Measurements from ENCODE around the gene TSC22D1. TPM values are rescaled to one million over a fixed set of nuclear protein-coding genes. Genes with fewer than 3 reads are reported as not detected.

The TSC22D1 gene
- total RNA-seq, 2 donors from 2014 or later = 30.7 to 50.1 TPM

GRCh38 chr13:44429311-44429710 lies 146.8 kb downstream of the TSC22D1 start:
- WGBS, 2 donors = 66 to 67% methylated on average over 2 of the region's 2 CpGs
- no peak for TF ChIP-seq POLR2A (IDR thresholded peaks at IDR 0.05)
- TF ChIP-seq CTCF (IDR thresholded peaks at IDR 0.05) = no peak
- intact Hi-C loops (cut with DNase I) = no loop called here
- Histone ChIP-seq H3K36me3 (replicated peaks in 1 of 2; ENCODE audit: insufficient read depth in 1 of 2, low read depth in 2 of 2) (no peaks in the 10 kb centered on the region), H3K27me3 (no peaks in the 10 kb centered on the region), H3K4me1 (peaks cover 14% of the 10 kb centered on the region), H3K9me3 (no peaks in the 10 kb centered on the region), H3K27ac (no peak overlapping the region), H3K4me3 (no peak overlapping the region)
- DNase-seq (no peak), ATAC-seq (no peak)

GRCh38 chr13:44426461-44426860 lies 149.7 kb downstream of the TSC22D1 start:
- Histone ChIP-seq H3K27me3 (no peaks in the 10 kb centered on the region), H3K27ac (no peak overlapping the region), H3K36me3 (replicated peaks in 1 of 2; ENCODE audit: insufficient read depth in 1 of 2, low read depth in 2 of 2) (no peaks in the 10 kb centered on the region), H3K4me1 (peaks cover 6% of the 10 kb centered on the region), H3K4me3 (no peak overlapping the region), H3K9me3 (no peaks in the 10 kb centered on the region)
- ATAC-seq (no peak), DNase-seq (no peak)
- intact Hi-C loops (cut with DNase I) = no loop called here
- WGBS, 2 donors = 41 to 54% methylated on average over 3 of the region's 3 CpGs
- TF ChIP-seq POLR2A (IDR thresholded peaks at IDR 0.05) (no peak), CTCF (IDR thresholded peaks at IDR 0.05) (no peak)

GRCh38 chr13:44425815-44426078 lies 150.4 kb downstream of the TSC22D1 start:
- 95 to 100% methylated on average over 2 of the region's 2 CpGs for WGBS, 2 donors

GRCh38 chr13:44425041-44425814 lies 150.9 kb downstream of the TSC22D1 start:
- H3K4me3 ChIP-seq = no peak overlapping the region
- no peaks in the 10 kb centered on the region for H3K4me1 ChIP-seq
- TF ChIP-seq CTCF (IDR thresholded peaks at IDR 0.05) (no peak), POLR2A (IDR thresholded peaks at IDR 0.05) (no peak)
- ATAC-seq (peak; percentile 18), DNase-seq (no peak)
- 50% methylated on average over 9 of the region's 9 CpGs for WGBS, 2 donors
- no peaks in the 10 kb centered on the region for H3K9me3 ChIP-seq
- H3K27ac ChIP-seq = no peak overlapping the region
- no peaks in the 10 kb centered on the region for H3K36me3 ChIP-seq (replicated peaks in 1 of 2; ENCODE audit: insufficient read depth in 1 of 2, low read depth in 2 of 2)
- H3K27me3 ChIP-seq = no peaks in the 10 kb centered on the region
- intact Hi-C loops (cut with DNase I) = no loop called here

More at GRCh38 chr13:44425815-44426078, 150.4 kb downstream of the TSC22D1 start:
- Histone ChIP-seq H3K27me3 (no peaks in the 10 kb centered on the region), H3K9me3 (no peaks in the 10 kb centered on the region), H3K27ac (no peak overlapping the region), H3K4me3 (no peak overlapping the region), H3K36me3 (replicated peaks in 1 of 2; ENCODE audit: insufficient read depth in 1 of 2, low read depth in 2 of 2) (no peaks in the 10 kb centered on the region), H3K4me1 (no peaks in the 10 kb centered on the region)
- intact Hi-C loops (cut with DNase I) = no loop called here
- ATAC-seq (no peak), DNase-seq (no peak)
- no peak for TF ChIP-seq CTCF (IDR thresholded peaks at IDR 0.05)
- TF ChIP-seq POLR2A (IDR thresholded peaks at IDR 0.05) = no peak

- 94 to 98% methylated on average over 5 of the region's 5 CpGs for WGBS, 2 donors
- intact Hi-C loops (cut with DNase I) = no loop called here
- no peak for TF ChIP-seq POLR2A (IDR thresholded peaks at IDR 0.05)
Observed at GRCh38 chr13:44423824-44424223, 152.3 kb downstream of the TSC22D1 start.

More at GRCh38 chr13:44423824-44424223, 152.3 kb downstream of the TSC22D1 start:
- H3K4me3 ChIP-seq = no peak overlapping the region
- H3K36me3 ChIP-seq (replicated peaks in 1 of 2; ENCODE audit: insufficient read depth in 1 of 2, low read depth in 2 of 2) = no peaks in the 10 kb centered on the region
- no peaks in the 10 kb centered on the region for H3K27me3 ChIP-seq
- no peak for ATAC-seq
- no peak overlapping the region for H3K27ac ChIP-seq
- H3K4me1 ChIP-seq = no peaks in the 10 kb centered on the region
- no peaks in the 10 kb centered on the region for H3K9me3 ChIP-seq
- DNase-seq = no peak
